ENCODE measurements around the gene COL18A1.

DNA sequence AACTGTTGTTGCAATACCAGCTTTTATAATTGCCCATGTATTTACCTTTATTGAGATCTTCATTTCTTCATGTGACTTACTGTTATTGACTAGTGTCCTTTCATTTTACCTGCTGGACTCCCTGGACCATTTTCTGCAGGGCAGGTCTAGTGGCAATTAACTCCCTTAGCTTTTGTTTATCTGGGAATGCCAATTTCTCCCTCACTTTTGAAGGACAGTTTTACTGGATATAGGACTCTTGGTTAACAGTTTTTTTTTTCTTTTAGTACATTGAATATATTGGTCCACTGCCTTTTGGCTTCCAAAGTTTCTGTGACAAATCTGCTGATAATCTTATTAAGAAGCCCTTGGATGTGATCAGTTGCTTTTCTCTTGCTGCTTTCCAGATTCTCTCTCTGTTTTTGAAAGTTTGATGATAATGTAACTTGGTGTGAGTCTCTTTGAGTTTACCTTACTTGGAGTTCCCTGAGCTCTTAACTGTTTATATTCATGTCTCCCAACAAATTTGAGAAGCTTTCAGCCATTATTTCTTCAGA, 56.9 kb downstream of the COL18A1 start:
- TF ChIP-seq, protein P1, sequence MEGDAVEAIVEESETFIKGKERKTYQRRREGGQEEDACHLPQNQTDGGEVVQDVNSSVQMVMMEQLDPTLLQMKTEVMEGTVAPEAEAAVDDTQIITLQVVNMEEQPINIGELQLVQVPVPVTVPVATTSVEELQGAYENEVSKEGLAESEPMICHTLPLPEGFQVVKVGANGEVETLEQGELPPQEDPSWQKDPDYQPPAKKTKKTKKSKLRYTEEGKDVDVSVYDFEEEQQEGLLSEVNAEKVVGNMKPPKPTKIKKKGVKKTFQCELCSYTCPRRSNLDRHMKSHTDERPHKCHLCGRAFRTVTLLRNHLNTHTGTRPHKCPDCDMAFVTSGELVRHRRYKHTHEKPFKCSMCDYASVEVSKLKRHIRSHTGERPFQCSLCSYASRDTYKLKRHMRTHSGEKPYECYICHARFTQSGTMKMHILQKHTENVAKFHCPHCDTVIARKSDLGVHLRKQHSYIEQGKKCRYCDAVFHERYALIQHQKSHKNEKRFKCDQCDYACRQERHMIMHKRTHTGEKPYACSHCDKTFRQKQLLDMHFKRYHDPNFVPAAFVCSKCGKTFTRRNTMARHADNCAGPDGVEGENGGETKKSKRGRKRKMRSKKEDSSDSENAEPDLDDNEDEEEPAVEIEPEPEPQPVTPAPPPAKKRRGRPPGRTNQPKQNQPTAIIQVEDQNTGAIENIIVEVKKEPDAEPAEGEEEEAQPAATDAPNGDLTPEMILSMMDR (conservative IDR thresholded peaks at IDR 0.05): no peak
- no peak for TF ChIP-seq ZFX (IDR thresholded peaks at IDR 0.05)
